Measurements from ENCODE around the gene SCAMP2. TPM values are rescaled to one million over a fixed set of nuclear protein-coding genes. Genes with fewer than 3 reads are reported as not detected.
A peak's percentile ranks its signal among the peaks of the same experiment; 100 is the strongest.

SCAMP2 gene
- total RNA-seq, 1 donor from 2014 or later, result 115 TPM

DNA sequence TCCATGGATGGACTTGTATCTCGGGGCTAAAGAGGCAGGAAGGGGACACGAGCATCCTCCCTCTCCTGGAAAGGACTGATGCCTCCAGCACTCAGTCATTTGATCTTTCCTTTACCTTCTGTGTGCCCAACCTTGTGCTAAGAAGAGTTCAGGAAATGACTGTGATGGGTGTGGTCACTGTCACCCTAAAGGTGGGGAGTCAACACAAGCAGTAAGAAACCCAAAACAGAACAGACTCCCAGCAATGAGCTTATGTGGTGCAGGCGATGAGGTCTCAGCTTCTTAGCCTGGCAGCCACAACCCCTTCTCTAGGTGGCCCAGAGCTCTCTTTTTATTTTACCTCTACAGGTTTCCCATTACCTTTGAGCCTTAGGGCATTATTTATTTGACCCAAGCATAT, 20.5 kb upstream of the SCAMP2 start:
- no peak overlapping the region for H3K27ac ChIP-seq
- ATAC-seq (no peak), DNase-seq (no peak)
- H3K36me3 ChIP-seq, result peaks cover 14% of the 10 kb centered on the region
- H3K27me3 ChIP-seq, result no peaks in the 10 kb centered on the region
- TF ChIP-seq, protein P1, sequence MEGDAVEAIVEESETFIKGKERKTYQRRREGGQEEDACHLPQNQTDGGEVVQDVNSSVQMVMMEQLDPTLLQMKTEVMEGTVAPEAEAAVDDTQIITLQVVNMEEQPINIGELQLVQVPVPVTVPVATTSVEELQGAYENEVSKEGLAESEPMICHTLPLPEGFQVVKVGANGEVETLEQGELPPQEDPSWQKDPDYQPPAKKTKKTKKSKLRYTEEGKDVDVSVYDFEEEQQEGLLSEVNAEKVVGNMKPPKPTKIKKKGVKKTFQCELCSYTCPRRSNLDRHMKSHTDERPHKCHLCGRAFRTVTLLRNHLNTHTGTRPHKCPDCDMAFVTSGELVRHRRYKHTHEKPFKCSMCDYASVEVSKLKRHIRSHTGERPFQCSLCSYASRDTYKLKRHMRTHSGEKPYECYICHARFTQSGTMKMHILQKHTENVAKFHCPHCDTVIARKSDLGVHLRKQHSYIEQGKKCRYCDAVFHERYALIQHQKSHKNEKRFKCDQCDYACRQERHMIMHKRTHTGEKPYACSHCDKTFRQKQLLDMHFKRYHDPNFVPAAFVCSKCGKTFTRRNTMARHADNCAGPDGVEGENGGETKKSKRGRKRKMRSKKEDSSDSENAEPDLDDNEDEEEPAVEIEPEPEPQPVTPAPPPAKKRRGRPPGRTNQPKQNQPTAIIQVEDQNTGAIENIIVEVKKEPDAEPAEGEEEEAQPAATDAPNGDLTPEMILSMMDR (IDR thresholded peaks at IDR 0.05), result no peak
- no peaks in the 10 kb centered on the region for H3K9me3 ChIP-seq
- peaks cover 15% of the 10 kb centered on the region for H3K4me1 ChIP-seq
- H3K4me3 ChIP-seq, result no peak overlapping the region
- intact Hi-C loops (cut with DNase I), result no loop called here

- Histone ChIP-seq H3K4me1 (peaks cover 15% of the 10 kb centered on the region), H3K4me3 (no peak overlapping the region), H3K36me3 (peaks cover 14% of the 10 kb centered on the region), H3K9me3 (no peaks in the 10 kb centered on the region), H3K27me3 (no peaks in the 10 kb centered on the region), H3K27ac (no peak overlapping the region)
- ATAC-seq, result no peak
- DNase-seq, result no peak
- TF ChIP-seq, protein P1 (IDR thresholded peaks at IDR 0.05), result no peak
- intact Hi-C loops (cut with DNase I), result no loop called here
These were observed 19.8 kb upstream of the SCAMP2 start for GRCh38 chr15:74892931-74893330.

GRCh38 chr15:74892313-74892712, 19.1 kb upstream of the SCAMP2 start:
- Histone ChIP-seq H3K27ac (no peak overlapping the region), H3K27me3 (no peaks in the 10 kb centered on the region), H3K4me3 (no peak overlapping the region), H3K4me1 (peaks cover 15% of the 10 kb centered on the region), H3K9me3 (no peaks in the 10 kb centered on the region), H3K36me3 (peaks cover 14% of the 10 kb centered on the region)
- intact Hi-C loops (cut with DNase I), result no loop called here
- no peak for ATAC-seq
- TF ChIP-seq, protein P1 (IDR thresholded peaks at IDR 0.05), result no peak
- no peak for DNase-seq

DNA sequence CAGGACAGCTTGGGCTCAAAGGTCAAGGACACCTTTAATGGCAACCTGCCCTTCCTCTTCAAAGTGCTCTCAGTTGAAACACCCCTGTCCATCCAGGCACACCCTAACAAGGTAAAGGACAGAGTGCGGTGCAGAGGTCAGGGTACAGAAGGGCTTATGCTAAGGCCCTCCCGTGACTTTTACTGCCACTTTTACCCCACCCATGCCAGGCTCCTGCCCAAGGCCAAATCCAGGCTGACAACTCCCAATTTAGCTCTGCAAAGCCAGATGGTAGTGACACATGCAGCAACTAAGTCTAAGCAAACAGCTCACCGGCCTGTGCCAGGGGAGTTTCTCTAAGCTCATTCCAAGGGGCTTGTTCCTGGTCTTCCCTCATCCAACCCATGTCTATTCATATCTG, 18.3 kb upstream of the SCAMP2 start:
- ATAC-seq, result no peak
- Histone ChIP-seq H3K4me1 (peaks cover 15% of the 10 kb centered on the region), H3K27ac (no peak overlapping the region)

DNA sequence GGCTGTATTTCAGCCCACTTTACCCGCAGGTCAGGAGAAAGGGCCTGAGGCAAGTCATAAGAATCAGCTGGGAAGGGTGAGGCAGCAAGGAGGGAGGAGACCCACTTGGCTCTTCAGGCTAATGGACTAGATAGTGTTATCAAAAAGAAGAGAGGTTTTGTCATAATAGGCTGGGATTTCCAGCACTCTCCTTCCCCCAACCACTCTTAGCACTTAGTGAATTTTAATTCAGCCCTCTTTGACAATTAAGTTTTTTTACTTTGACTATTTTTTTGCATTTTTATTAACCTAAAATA, 17.4 kb upstream of the SCAMP2 start:
- Histone ChIP-seq H3K4me1 (peaks cover 15% of the 10 kb centered on the region), H3K36me3 (peaks cover under 1% of the 10 kb centered on the region), H3K4me3 (peak overlapping the region; percentile 92), H3K9me3 (no peaks in the 10 kb centered on the region), H3K27me3 (no peaks in the 10 kb centered on the region), H3K27ac (peak overlapping the region; percentile 73)
- DNase-seq, result no peak
- no peak for ATAC-seq
- intact Hi-C loops (cut with DNase I), result no loop called here
- TF ChIP-seq, protein P1 (IDR thresholded peaks at IDR 0.05), result no peak

More for the DNA sequence above, 18.3 kb upstream of the SCAMP2 start:
- H3K27me3 ChIP-seq, result no peaks in the 10 kb centered on the region
- H3K9me3 ChIP-seq, result no peaks in the 10 kb centered on the region
- DNase-seq, result no peak
- intact Hi-C loops (cut with DNase I), result no loop called here
- no peak overlapping the region for H3K4me3 ChIP-seq
- TF ChIP-seq, protein P1 (IDR thresholded peaks at IDR 0.05), result no peak
- H3K36me3 ChIP-seq, result peaks cover 9% of the 10 kb centered on the region

Measured in upper lobe of right lung (tissue), 1 donor.